IMR-90 (cell line): ENCODE data around the gene CDH7. TPM values are rescaled to one million over a fixed set of nuclear protein-coding genes. Genes with fewer than 3 reads are reported as not detected.

Source experiments
- ATAC-seq: fragments of 200-7000 bp; cut with Tn5 transposase; 2 replicates; pipeline ENCODE4 v1.9.1; 2020; ENCODE audit warnings: low read depth, mild to moderate bottlenecking, moderate library complexity
- BruUV-seq: library from RNA; stranded (reverse); fragments of 400-500 nt; replicated peaks from 2 replicates; lab custom pipeline; 2021; lab: Mats Ljungman, UMichigan
- CTCF ChIA-PET: fragments of 300-600 bp; formaldehyde crosslinking; extraction: SDS; loops from one replicate; lab custom pipeline; 2021; ENCODE audit warnings: antibody characterized with exemption; lab: Yijun Ruan, JAX
- POLR2A ChIA-PET: fragments of 300-600 bp; sonication (Branson Sonifier 250); formaldehyde crosslinking; loops from one replicate; lab custom pipeline; 2022; ENCODE audit warnings: antibody characterized with exemption; ENCODE audit not compliant: unreplicated experiment; lab: Charles Lee
- DNase-seq: peaks from one replicate; pipeline ENCODE4 v3.0.0; 2013
- H2AFZ ChIP-seq: replicated peaks from 2 replicates; pipeline ENCODE3; 2013; ENCODE audit warnings: low read length, mild to moderate bottlenecking; ENCODE audit not compliant: poor library complexity
- H2AK5ac ChIP-seq: 2 replicates; pipeline ENCODE4 v1.6.1; 2013; ENCODE audit warnings: low read depth, low read length, inconsistent platforms
- H2AK9ac ChIP-seq: replicated peaks from 2 replicates; pipeline ENCODE3; 2013; ENCODE audit warnings: mild to moderate bottlenecking, low read depth, low read length, moderate library complexity; ENCODE audit not compliant: poor library complexity
- H2BK120ac ChIP-seq: 2 replicates; pipeline ENCODE4 v1.6.1; 2013; ENCODE audit warnings: low read depth, low read length, inconsistent platforms
- H2BK15ac ChIP-seq: 3 replicates; pipeline ENCODE4 v1.6.1; 2013; ENCODE audit warnings: low read depth, low read length, inconsistent platforms
- H2BK20ac ChIP-seq: 2 replicates; pipeline ENCODE4 v1.6.1; 2013; ENCODE audit warnings: low read depth, mild to moderate bottlenecking, inconsistent platforms, low read length, moderate library complexity
- H2BK5ac ChIP-seq: 2 replicates; pipeline ENCODE4 v1.6.1; 2013; ENCODE audit warnings: mild to moderate bottlenecking, low read depth, low read length, inconsistent platforms; ENCODE audit not compliant: poor library complexity, severe bottlenecking
- H3K14ac ChIP-seq: replicated peaks from 2 replicates; pipeline ENCODE4 v1.6.1; 2013; ENCODE audit warnings: low read depth, low read length, inconsistent platforms
- H3K18ac ChIP-seq: 2 replicates; pipeline ENCODE4 v1.6.1; 2013; ENCODE audit warnings: low read depth, low read length, control low read depth
- H3K23ac ChIP-seq: 2 replicates; pipeline ENCODE4 v1.6.1; 2013; ENCODE audit warnings: low read depth, low read length, inconsistent platforms
- H3K27ac ChIP-seq: 2 replicates; pipeline ENCODE4 v1.5.1; 2013; ENCODE audit warnings: mild to moderate bottlenecking, control low read depth, low read length; ENCODE audit not compliant: insufficient read depth
- H3K27me3 ChIP-seq: 2 replicates; pipeline ENCODE4 v1.6.1; 2013; ENCODE audit warnings: low read length; ENCODE audit not compliant: control insufficient read depth, insufficient read depth
- H3K36me3 ChIP-seq: 2 replicates; pipeline ENCODE4 v1.6.1; 2013; ENCODE audit warnings: low read length, mixed read lengths; ENCODE audit not compliant: control insufficient read depth, insufficient read depth
- H3K4ac ChIP-seq: 2 replicates; pipeline ENCODE4 v1.6.1; 2013; ENCODE audit warnings: low read depth, low read length, inconsistent platforms
- H3K4me1 ChIP-seq: 2 replicates; pipeline ENCODE4 v1.6.1; 2013; ENCODE audit warnings: low read length, mixed read lengths; ENCODE audit not compliant: control insufficient read depth, insufficient read depth
- H3K4me2 ChIP-seq: 2 replicates; pipeline ENCODE4 v1.6.1; 2013; ENCODE audit warnings: low read depth, mild to moderate bottlenecking, control low read depth, low read length, moderate library complexity
- H3K4me3 ChIP-seq: 2 replicates; pipeline ENCODE4 v1.5.1; 2013; ENCODE audit warnings: low read depth, mild to moderate bottlenecking, control low read depth, low read length, moderate library complexity; ENCODE audit not compliant: insufficient read depth
- H3K56ac ChIP-seq: 2 replicates; pipeline ENCODE4 v1.6.1; 2013; ENCODE audit warnings: low read length, inconsistent platforms; ENCODE audit not compliant: insufficient read depth; ENCODE audit errors: extremely low read depth
- H3K79me1 ChIP-seq, 2 experiments: 2 replicates each; pipeline ENCODE4 v1.6.1; 2013; ENCODE audit warnings: low read length in 2 of 2, inconsistent platforms in 1 of 2, low read depth in 1 of 2
- H3K9ac ChIP-seq: 2 replicates; pipeline ENCODE4 v1.6.1; 2013; ENCODE audit warnings: low read depth, low read length, control low read depth
- H3K9me1 ChIP-seq: 2 replicates; pipeline ENCODE4 v1.6.1; 2013; ENCODE audit warnings: low read length, inconsistent platforms; ENCODE audit not compliant: insufficient read depth
- H3K9me3 ChIP-seq: 2 replicates; pipeline ENCODE4 v1.6.1; 2013; ENCODE audit warnings: low read length; ENCODE audit not compliant: control insufficient read depth, insufficient read depth
- H4K20me1 ChIP-seq: 2 replicates; pipeline ENCODE4 v1.6.1; 2013; ENCODE audit warnings: low read length, inconsistent platforms; ENCODE audit not compliant: insufficient read depth
- H4K5ac ChIP-seq: 2 replicates; pipeline ENCODE4 v1.6.1; 2013; ENCODE audit warnings: mild to moderate bottlenecking, low read depth, low read length, control low read depth
- H4K8ac ChIP-seq, 2 experiments: 2 replicates each; pipeline ENCODE4 v1.6.1; 2013; ENCODE audit warnings: low read depth in 2 of 2, low read length in 2 of 2, control low read depth in 1 of 2, inconsistent platforms in 1 of 2
- H4K91ac ChIP-seq: 2 replicates; pipeline ENCODE4 v1.6.1; 2013; ENCODE audit warnings: low read depth, low read length, inconsistent platforms; ENCODE audit not compliant: insufficient read depth
- BHLHE40 ChIP-seq: fragments of 150-350 bp; IDR thresholded peaks from 2 replicates; pipeline ENCODE4 v1.6.1; 2016; ENCODE audit warnings: mild to moderate bottlenecking, low read depth, low read length
- CEBPB ChIP-seq: IDR thresholded peaks from 2 replicates; pipeline ENCODE4 v1.6.1; 2012; ENCODE audit warnings: low read depth, low read length, improper control_type of control experiment
- CHD1 ChIP-seq: IDR thresholded peaks from 2 replicates; pipeline ENCODE4 v1.6.1; 2012; ENCODE audit warnings: low read depth, low read length, improper control_type of control experiment
- CTCF ChIP-seq: conservative IDR thresholded peaks from 2 replicates; pipeline ENCODE4 v1.5.1; 2012; ENCODE audit warnings: mild to moderate bottlenecking, low read depth, low read length, improper control_type of control experiment
- ELK1 ChIP-seq: fragments of 150-350 bp; IDR thresholded peaks from 2 replicates; pipeline ENCODE4 v1.6.1; 2016; ENCODE audit warnings: low read depth, mild to moderate bottlenecking, low read length, moderate library complexity, borderline replicate concordance
- NFE2L2 ChIP-seq: fragments of 150-350 bp; IDR thresholded peaks from 2 replicates; pipeline ENCODE4 v1.6.1; 2016; ENCODE audit warnings: low read depth, mild to moderate bottlenecking, low read length
- RAD21 ChIP-seq: IDR thresholded peaks from 2 replicates; pipeline ENCODE4 v1.6.1; 2012; ENCODE audit warnings: low read length, improper control_type of control experiment
- RFX5 ChIP-seq: IDR thresholded peaks from 2 replicates; pipeline ENCODE4 v1.8.0; 2012; ENCODE audit warnings: low read depth, mild to moderate bottlenecking, low read length, moderate library complexity
- SMC3 ChIP-seq: fragments of 150-350 bp; IDR thresholded peaks from 2 replicates; pipeline ENCODE4 v1.6.1; 2016; ENCODE audit warnings: low read depth, mild to moderate bottlenecking, antibody characterized with exemption, low read length, moderate library complexity
- WGBS, 2 experiments: methylation state at CpG; one replicate each; pipeline versions ENCODE4 v1.1.5 to v1.1.7; 2013; ENCODE audit warnings: missing lambda C conversion rate in 2 of 2; ENCODE audit not compliant: insufficient read length in 1 of 2; ENCODE audit errors: extremely low coverage in 2 of 2; 5-methylcytosine and 5-hydroxymethylcytosine counted together
- dilution Hi-C: fragments of 300-500 bp; cut with HindIII; formaldehyde crosslinking; loops from one replicate; pipeline ENCODE4 v1.14.3; 2018; ENCODE audit warnings: low sequenced_read_pairs; ENCODE audit not compliant: unreplicated experiment
- in situ Hi-C: fragments of 300-500 bp; cut with MboI; formaldehyde crosslinking; loops from 3 replicates; pipeline ENCODE4 v1.14.3; 2019; ENCODE audit warnings: low sequenced_read_pairs, inconsistent platforms, mixed read lengths
- intact Hi-C: fragments of 100-400 bp; cut with micrococcal nuclease; formaldehyde crosslinking; loops from 2 replicates; pipeline ENCODE4 v1.10.0; 2022
- polyA plus RNA-seq, 3 experiments: library from polyadenylated mRNA; depleted of rRNA; stranded (reverse); fragments of >200 nt; gene quantifications; 2 replicates each; pipeline ENCODE4 v1.2.3, GENCODE V29; 2012; ENCODE audit warnings: low replicate concordance in 1 of 3
- total RNA-seq: library from RNA; depleted of rRNA; stranded (reverse); fragments of >200 nt; gene quantifications from 2 replicates; pipeline ENCODE4 v1.2.3, GENCODE V29; 2012

The CDH7 gene
- total and polyA plus RNA-seq, 2 of the 4 experiments (the other 2 are of a cell fraction): not detected

GRCh38 chr18:65725251-65726050, 25.4 kb upstream of the CDH7 start:
- no TSS peak for BruUV-seq
- no CpG with 5 or more reads among the region's 9 CpGs for WGBS, 2 experiments
- Histone ChIP-seq H3K9me3 (peaks cover 2% of the 10 kb centered on the region), H2BK5ac (no peak overlapping the region), H3K56ac (no peak overlapping the region), H4K8ac (no peak overlapping the region), H3K27me3 (no peaks in the 10 kb centered on the region), H2AFZ (no peak overlapping the region), H3K4me3 (no peak overlapping the region), H3K27ac (no peak overlapping the region), H3K9me1 (no peaks in the 10 kb centered on the region), H2AK9ac (no peak overlapping the region), H3K14ac (no peak overlapping the region), H2BK15ac (no peak overlapping the region), H3K18ac (no peak overlapping the region), H3K36me3 (no peaks in the 10 kb centered on the region), H2AK5ac (no peak overlapping the region), H2BK20ac (no peak overlapping the region), H3K4ac (no peak overlapping the region), H3K4me1 (no peaks in the 10 kb centered on the region), H4K91ac (no peak overlapping the region), H3K23ac (no peak overlapping the region), H2BK120ac (no peak overlapping the region), H3K4me2 (no peak overlapping the region), H3K79me1 (no peaks in the 10 kb centered on the region), H4K20me1 (no peaks in the 10 kb centered on the region), H4K5ac (no peak overlapping the region), H3K9ac (no peak overlapping the region)
- ATAC-seq (no peak), DNase-seq (no peak)
- ChIA-PET CTCF (no interaction called here), POLR2A (no interaction called here)
- intact Hi-C loops (no loop called here), dilution Hi-C loops (no loop called here), in situ Hi-C loops (no loop called here)
- no peak for TF ChIP-seq RFX5
- TF ChIP-seq CEBPB: no peak
- no peak for TF ChIP-seq RAD21
- no peak for TF ChIP-seq CHD1
- TF ChIP-seq CTCF: no peak
- no peak for TF ChIP-seq BHLHE40
- no peak for TF ChIP-seq ELK1
- TF ChIP-seq NFE2L2: no peak
- TF ChIP-seq SMC3: no peak
